ENCODE measurements around the gene MSANTD4. TPM values are rescaled to one million over a fixed set of nuclear protein-coding genes. Genes with fewer than 3 reads are reported as not detected.
"Not testable (repeated sequence)": the region's sequence is repeated elsewhere in the genome, so short reads cannot be mapped to it uniquely, and the experiment has no call there.

MSANTD4 gene
- polyA plus RNA-seq, 1 donor (not counting 4 experiments of a cell fraction or from before 2014, with no cell fraction given) = 10.6 TPM

- TF ChIP-seq CTCF (optimal IDR thresholded peaks at IDR 0.05 in 1 of 3, IDR thresholded peaks at IDR 0.05 in 1 of 3, conservative IDR thresholded peaks at IDR 0.05 in 1 of 3; ENCODE audit: extremely low read depth in 1 of 3, insufficient read depth in 2 of 3, low read length in 3 of 3) (no peak), EZH2 (IDR thresholded peaks at IDR 0.05; ENCODE audit: low read length) (no peak)
- Histone ChIP-seq H3K36me3 (ENCODE audit: control insufficient read depth in 2 of 2, extremely low read depth in 1 of 2, insufficient read depth in 2 of 2, low read length in 2 of 2) (no peaks in the 10 kb centered on the region), H3K4me2 (ENCODE audit: control insufficient read depth, extremely low read depth, insufficient read depth, low read depth, low read length) (no peak overlapping the region), H3K4me1 (ENCODE audit: control insufficient read depth, extremely low read depth, insufficient read depth, low read length) (no peaks in the 10 kb centered on the region), H3K9me3 (ENCODE audit: control insufficient read depth, low read depth, low read length) (no peaks in the 10 kb centered on the region), H3K9me1 (ENCODE audit: control insufficient read depth, extremely low read depth, insufficient read depth, low read length) (no peaks in the 10 kb centered on the region), H4K20me1 (ENCODE audit: control insufficient read depth, extremely low read depth, insufficient read depth, low read length) (no peaks in the 10 kb centered on the region), H3K9ac (ENCODE audit: control insufficient read depth, extremely low read depth, insufficient read depth, low read length) (no peak overlapping the region), H3K79me2 (ENCODE audit: control insufficient read depth, insufficient read depth, low read length) (no peaks in the 10 kb centered on the region), H3K27ac (ENCODE audit: control insufficient read depth, insufficient read depth, low read length) (no peak overlapping the region), H2AFZ (ENCODE audit: control insufficient read depth, low read length) (no peak overlapping the region), H3K27me3 (ENCODE audit: control insufficient read depth, extremely low read depth, insufficient read depth, low read length) (no peaks in the 10 kb centered on the region), H3K4me3 (ENCODE audit: control insufficient read depth in 2 of 3, extremely low read depth in 1 of 3, insufficient read depth in 2 of 3, low read depth in 1 of 3, low read length in 3 of 3) (no peak overlapping the region)
- DNase-seq (ENCODE audit: low read depth, low spot score) (no peak), FAIRE-seq (no peak)
- dilution Hi-C loops (cut with MboI; ENCODE audit: extremely low pct_ligation_motif_present, low sequenced_read_pairs) = no loop called here
Measured at GRCh38 chr11:106061249-106061784, 39.3 kb upstream of the MSANTD4 start.

GRCh38 chr11:106059617-106060016, 37.6 kb upstream of the MSANTD4 start:
- H3K27ac ChIP-seq (ENCODE audit: control insufficient read depth, insufficient read depth, low read length) = no peak overlapping the region
- dilution Hi-C loops (cut with MboI; ENCODE audit: extremely low pct_ligation_motif_present, low sequenced_read_pairs) = no loop called here
- no peaks in the 10 kb centered on the region for H4K20me1 ChIP-seq (ENCODE audit: control insufficient read depth, extremely low read depth, insufficient read depth, low read length)
- no peaks in the 10 kb centered on the region for H3K4me1 ChIP-seq (ENCODE audit: control insufficient read depth, extremely low read depth, insufficient read depth, low read length)
- H3K9me1 ChIP-seq (ENCODE audit: control insufficient read depth, extremely low read depth, insufficient read depth, low read length) = no peaks in the 10 kb centered on the region
- no peaks in the 10 kb centered on the region for H3K36me3 ChIP-seq (ENCODE audit: control insufficient read depth in 2 of 2, extremely low read depth in 1 of 2, insufficient read depth in 2 of 2, low read length in 2 of 2)
- H3K9ac ChIP-seq (ENCODE audit: control insufficient read depth, extremely low read depth, insufficient read depth, low read length) = no peak overlapping the region
- FAIRE-seq = no peak
- no peak overlapping the region for H3K4me3 ChIP-seq (ENCODE audit: control insufficient read depth in 2 of 3, extremely low read depth in 1 of 3, insufficient read depth in 2 of 3, low read depth in 1 of 3, low read length in 3 of 3)
- DNase-seq (ENCODE audit: low read depth, low spot score) = no peak
- H3K4me2 ChIP-seq (ENCODE audit: control insufficient read depth, extremely low read depth, insufficient read depth, low read depth, low read length) = no peak overlapping the region
- no peak overlapping the region for H2AFZ ChIP-seq (ENCODE audit: control insufficient read depth, low read length)
- no peak for TF ChIP-seq CTCF (optimal IDR thresholded peaks at IDR 0.05 in 1 of 3, IDR thresholded peaks at IDR 0.05 in 1 of 3, conservative IDR thresholded peaks at IDR 0.05 in 1 of 3; ENCODE audit: extremely low read depth in 1 of 3, insufficient read depth in 2 of 3, low read length in 3 of 3)
- no peak for TF ChIP-seq EZH2 (IDR thresholded peaks at IDR 0.05; ENCODE audit: low read length)
- H3K79me2 ChIP-seq (ENCODE audit: control insufficient read depth, insufficient read depth, low read length) = no peaks in the 10 kb centered on the region
- H3K9me3 ChIP-seq (ENCODE audit: control insufficient read depth, low read depth, low read length) = no peaks in the 10 kb centered on the region
- H3K27me3 ChIP-seq (ENCODE audit: control insufficient read depth, extremely low read depth, insufficient read depth, low read length) = no peaks in the 10 kb centered on the region

- FAIRE-seq; H3K4me2 ChIP-seq (ENCODE audit: control insufficient read depth, extremely low read depth, insufficient read depth, low read depth, low read length); H3K4me3 ChIP-seq (ENCODE audit: control insufficient read depth in 2 of 3, extremely low read depth in 1 of 3, insufficient read depth in 2 of 3, low read depth in 1 of 3, low read length in 3 of 3); H3K79me2 ChIP-seq (ENCODE audit: control insufficient read depth, insufficient read depth, low read length); H4K20me1 ChIP-seq (ENCODE audit: control insufficient read depth, extremely low read depth, insufficient read depth, low read length); H3K27me3 ChIP-seq (ENCODE audit: control insufficient read depth, extremely low read depth, insufficient read depth, low read length); H3K4me1 ChIP-seq (ENCODE audit: control insufficient read depth, extremely low read depth, insufficient read depth, low read length); H3K9ac ChIP-seq (ENCODE audit: control insufficient read depth, extremely low read depth, insufficient read depth, low read length); H3K27ac ChIP-seq (ENCODE audit: control insufficient read depth, insufficient read depth, low read length); H3K36me3 ChIP-seq (ENCODE audit: control insufficient read depth in 2 of 2, extremely low read depth in 1 of 2, insufficient read depth in 2 of 2, low read length in 2 of 2); dilution Hi-C loops (cut with MboI; ENCODE audit: extremely low pct_ligation_motif_present, low sequenced_read_pairs); DNase-seq (ENCODE audit: low read depth, low spot score); H2AFZ ChIP-seq (ENCODE audit: control insufficient read depth, low read length); H3K9me1 ChIP-seq (ENCODE audit: control insufficient read depth, extremely low read depth, insufficient read depth, low read length); H3K9me3 ChIP-seq (ENCODE audit: control insufficient read depth, low read depth, low read length): not testable (repeated sequence)
Measured at GRCh38 chr11:106058377-106058776, 36.3 kb upstream of the MSANTD4 start.
